Measurements from ENCODE around the gene IGFBPL1. TPM values are rescaled to one million over a fixed set of nuclear protein-coding genes. Genes with fewer than 3 reads are reported as not detected.

The IGFBPL1 gene
- polyA plus RNA-seq, 3 donors = not detected

DNA sequence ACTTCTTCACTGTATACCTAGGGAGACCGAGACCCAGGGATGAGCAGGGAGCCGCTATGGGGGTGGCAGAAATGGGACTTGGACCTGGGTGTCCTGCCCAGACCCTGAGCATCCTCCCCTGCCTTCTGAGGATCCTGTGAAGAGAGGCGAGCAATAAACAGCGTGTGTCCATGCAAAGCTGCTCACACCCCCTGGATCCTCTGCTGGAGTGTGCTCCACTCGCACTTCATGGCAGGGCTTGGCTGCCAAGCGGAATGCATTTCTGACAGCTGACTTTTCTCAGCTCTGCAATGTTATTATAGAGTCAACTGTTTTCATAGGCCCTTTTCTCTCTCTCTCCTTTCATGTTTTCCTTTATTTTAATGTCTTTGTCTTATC, 62.8 kb downstream of the IGFBPL1 start:
- H3K36me3 ChIP-seq (replicated peaks in 1 of 2; ENCODE audit: control insufficient read depth in 1 of 2, insufficient read depth in 2 of 2, low read length in 2 of 2) = no peaks in the 10 kb centered on the region
- WGBS (ENCODE audit: insufficient coverage) = 100% methylated on average over 4 of the region's 6 CpGs
- Mint-ChIP-seq H3K4me1 (peaks cover 9% of the 10 kb centered on the region), H3K4me3 (no peak overlapping the region), H3K27me3 (ENCODE audit: low read depth in 3 of 3) (peaks cover 1 to 2% (median 1%) of the 10 kb centered on the region in 3 donors), H3K9me3 (peaks cover 0 to 5% (median 0%) of the 10 kb centered on the region in 7 donors), H3K36me3 (no peaks in the 10 kb centered on the region), H3K27ac (peak overlapping the region in 1 of 7 donors; percentile 20)
- H3K79me2 ChIP-seq (ENCODE audit: insufficient read depth, low read length) = no peaks in the 10 kb centered on the region
- no peaks in the 10 kb centered on the region for H3K9me3 ChIP-seq (replicated peaks in 1 of 2; ENCODE audit: control insufficient read depth in 1 of 2, insufficient read depth in 1 of 2, low read length in 2 of 2)
- H3K4me2 ChIP-seq (replicated peaks; ENCODE audit: extremely low read depth, low read length, poor library complexity, severe bottlenecking) = no peak overlapping the region
- intact Hi-C loops (cut with micrococcal nuclease) = loop anchor here in 1 of 2 donors (5.0 kb wide), 1 partner anchor 614 kb away; no protein-coding TSS in a partner anchor
- no peak overlapping the region for H3K9ac ChIP-seq (ENCODE audit: insufficient read depth, low read length, poor library complexity, severe bottlenecking)
- no peak for DNase-seq
- H3K27ac ChIP-seq (ENCODE audit: low read depth in 1 of 2, low read length in 2 of 2) = no peak overlapping the region
- no peaks in the 10 kb centered on the region for H4K20me1 ChIP-seq (ENCODE audit: insufficient read depth, low read length)
- TF ChIP-seq, protein P1, sequence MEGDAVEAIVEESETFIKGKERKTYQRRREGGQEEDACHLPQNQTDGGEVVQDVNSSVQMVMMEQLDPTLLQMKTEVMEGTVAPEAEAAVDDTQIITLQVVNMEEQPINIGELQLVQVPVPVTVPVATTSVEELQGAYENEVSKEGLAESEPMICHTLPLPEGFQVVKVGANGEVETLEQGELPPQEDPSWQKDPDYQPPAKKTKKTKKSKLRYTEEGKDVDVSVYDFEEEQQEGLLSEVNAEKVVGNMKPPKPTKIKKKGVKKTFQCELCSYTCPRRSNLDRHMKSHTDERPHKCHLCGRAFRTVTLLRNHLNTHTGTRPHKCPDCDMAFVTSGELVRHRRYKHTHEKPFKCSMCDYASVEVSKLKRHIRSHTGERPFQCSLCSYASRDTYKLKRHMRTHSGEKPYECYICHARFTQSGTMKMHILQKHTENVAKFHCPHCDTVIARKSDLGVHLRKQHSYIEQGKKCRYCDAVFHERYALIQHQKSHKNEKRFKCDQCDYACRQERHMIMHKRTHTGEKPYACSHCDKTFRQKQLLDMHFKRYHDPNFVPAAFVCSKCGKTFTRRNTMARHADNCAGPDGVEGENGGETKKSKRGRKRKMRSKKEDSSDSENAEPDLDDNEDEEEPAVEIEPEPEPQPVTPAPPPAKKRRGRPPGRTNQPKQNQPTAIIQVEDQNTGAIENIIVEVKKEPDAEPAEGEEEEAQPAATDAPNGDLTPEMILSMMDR (IDR thresholded peaks at IDR 0.05) = no peak
- H3K4me1 ChIP-seq (ENCODE audit: control insufficient read depth in 1 of 2, insufficient read depth in 2 of 2, low read length in 2 of 2) = peaks cover 0 to 6% of the 10 kb centered on the region in 2 donors
- no peaks in the 10 kb centered on the region for H3K27me3 ChIP-seq (ENCODE audit: control insufficient read depth in 2 of 2, insufficient read depth in 2 of 2, low read length in 2 of 2)
- no peak overlapping the region for H2AFZ ChIP-seq (ENCODE audit: insufficient read depth, low read depth, low read length, poor library complexity, severe bottlenecking)
- no peak overlapping the region for H3K4me3 ChIP-seq (replicated peaks in 1 of 3; ENCODE audit: low read depth in 2 of 3, low read length in 3 of 3)

DNA sequence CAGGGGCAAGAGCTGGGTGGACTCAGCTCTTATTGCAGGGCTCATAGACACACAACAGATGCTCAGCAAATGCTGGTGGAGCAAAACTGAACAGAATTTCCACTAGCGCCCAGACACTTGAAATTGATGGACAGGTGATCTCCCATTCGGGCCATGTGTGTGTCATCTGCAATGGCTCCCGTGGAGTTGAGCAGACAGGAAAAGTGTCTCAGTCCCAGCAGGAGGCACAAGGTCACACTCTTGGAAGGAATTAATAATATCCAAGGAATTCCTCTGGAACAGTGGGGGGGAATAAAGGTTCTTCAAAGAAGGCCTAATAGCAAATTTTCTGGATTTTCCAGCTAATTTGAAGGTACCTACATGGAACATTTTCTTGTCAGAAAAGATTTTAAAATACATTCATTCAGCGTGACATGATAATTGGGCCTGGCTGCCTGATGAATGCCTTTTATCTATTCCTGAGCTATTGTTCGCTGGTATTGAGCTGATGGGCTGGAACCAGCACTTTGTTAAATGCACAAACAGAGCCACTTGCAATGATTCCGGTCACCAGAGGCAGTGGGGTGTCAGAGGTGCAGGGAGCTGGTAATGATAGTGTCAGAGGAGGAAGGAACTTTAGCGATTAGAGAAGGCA, 63.3 kb downstream of the IGFBPL1 start:
- DNase-seq = no peak
- H3K79me2 ChIP-seq (ENCODE audit: insufficient read depth, low read length) = no peaks in the 10 kb centered on the region
- no peaks in the 10 kb centered on the region for H3K27me3 ChIP-seq (ENCODE audit: control insufficient read depth in 2 of 2, insufficient read depth in 2 of 2, low read length in 2 of 2)
- H4K20me1 ChIP-seq (ENCODE audit: insufficient read depth, low read length) = no peaks in the 10 kb centered on the region
- no peaks in the 10 kb centered on the region for H3K36me3 ChIP-seq (replicated peaks in 1 of 2; ENCODE audit: control insufficient read depth in 1 of 2, insufficient read depth in 2 of 2, low read length in 2 of 2)
- intact Hi-C loops (cut with micrococcal nuclease) = loop anchor here in 1 of 2 donors (5.0 kb wide), 1 partner anchor 614 kb away; no protein-coding TSS in a partner anchor
- no peaks in the 10 kb centered on the region for H3K36me3 Mint-ChIP-seq
- TF ChIP-seq, protein P1 (IDR thresholded peaks at IDR 0.05) = no peak
- H3K4me3 ChIP-seq (replicated peaks in 1 of 3; ENCODE audit: low read depth in 2 of 3, low read length in 3 of 3) = no peak overlapping the region
- H3K27me3 Mint-ChIP-seq (ENCODE audit: low read depth in 3 of 3) = peaks cover 1 to 2% (median 1%) of the 10 kb centered on the region in 3 donors
- H3K9me3 Mint-ChIP-seq = peaks cover 0 to 5% (median 0%) of the 10 kb centered on the region in 7 donors
- H3K9me3 ChIP-seq (replicated peaks in 1 of 2; ENCODE audit: control insufficient read depth in 1 of 2, insufficient read depth in 1 of 2, low read length in 2 of 2) = no peaks in the 10 kb centered on the region
- peaks cover 0 to 6% of the 10 kb centered on the region in 2 donors for H3K4me1 ChIP-seq (ENCODE audit: control insufficient read depth in 1 of 2, insufficient read depth in 2 of 2, low read length in 2 of 2)
- H3K4me3 Mint-ChIP-seq = no peak overlapping the region
- H3K4me2 ChIP-seq (replicated peaks; ENCODE audit: extremely low read depth, low read length, poor library complexity, severe bottlenecking) = no peak overlapping the region
- no peak overlapping the region for H2AFZ ChIP-seq (ENCODE audit: insufficient read depth, low read depth, low read length, poor library complexity, severe bottlenecking)
- no peak overlapping the region for H3K9ac ChIP-seq (ENCODE audit: insufficient read depth, low read length, poor library complexity, severe bottlenecking)
- H3K4me1 Mint-ChIP-seq = peaks cover 9% of the 10 kb centered on the region
- WGBS (ENCODE audit: insufficient coverage) = 98% methylated on average over 4 of the region's 7 CpGs
- H3K27ac ChIP-seq (ENCODE audit: low read depth in 1 of 2, low read length in 2 of 2) = no peak overlapping the region
- peak overlapping the region in 3 of 7 donors; percentile 9 to 50 (median 20) for H3K27ac Mint-ChIP-seq
